ENCODE results near the gene ASCL1. TPM values are rescaled to one million over a fixed set of nuclear protein-coding genes. Genes with fewer than 3 reads are reported as not detected.

The ASCL1 gene
- polyA plus RNA-seq, 1 of the 3 experiments (the other 2 are of a cell fraction) = 0.21 TPM

- H3K4me3 ChIP-seq (ENCODE audit: low read depth in 2 of 2, low read length in 1 of 2) = no peak overlapping the region
- WGBS (ENCODE audit: low lambda C conversion rate) = 29% methylated on average over 4 of the region's 4 CpGs
- H3K9ac ChIP-seq = no peak overlapping the region
- ChIA-PET CTCF (interaction anchor here (1.7 kb wide), 1 partner anchor 15 kb away, joined by 4 read pairs; no protein-coding TSS in a partner anchor), POLR2A (no interaction called here)
- H3K36me3 ChIP-seq (replicated peaks in 1 of 2; ENCODE audit: control insufficient read depth in 1 of 2, insufficient read depth in 2 of 2, low read length in 1 of 2) = no peaks in the 10 kb centered on the region
- no peaks in the 10 kb centered on the region for H3K9me3 ChIP-seq
- peaks cover 0 to 4% of the 10 kb centered on the region in 2 experiments; a peak in 1 of 4 replicates for H3K4me1 ChIP-seq (ENCODE audit: control insufficient read depth in 1 of 2, insufficient read depth in 2 of 2, low read depth in 1 of 2, low read length in 1 of 2)
- H2AFZ ChIP-seq (ENCODE audit: low read depth) = no peak overlapping the region
- no peaks in the 10 kb centered on the region for H4K20me1 ChIP-seq (ENCODE audit: insufficient read depth)
- DNase-seq = no peak
- H3K4me2 ChIP-seq = no peak overlapping the region
- TF ChIP-seq MEF2A (IDR thresholded peaks at IDR 0.05; ENCODE audit: borderline replicate concordance, low read depth) (no peak), NRF1 (IDR thresholded peaks at IDR 0.05; ENCODE audit: low read depth, low read length) (no peak), CTCF (IDR thresholded peaks at IDR 0.05) (no peak), GATA2 (CRISPR knock-in tag; IDR thresholded peaks at IDR 0.05) (no peak), TEAD4 (IDR thresholded peaks at IDR 0.05; ENCODE audit: borderline replicate concordance, insufficient read depth) (no peak), PBX3 (IDR thresholded peaks at IDR 0.05) (no peak), FOSL2 (IDR thresholded peaks at IDR 0.05; ENCODE audit: borderline replicate concordance, low read depth) (no peak), POLR2AphosphoS5 (IDR thresholded peaks at IDR 0.05; ENCODE audit: low read depth, low read length) (no peak), CHD2 (IDR thresholded peaks at IDR 0.05; ENCODE audit: low read length, partially characterized antibody) (no peak), REST (IDR thresholded peaks at IDR 0.05; ENCODE audit: low read depth, low read length) (no peak), YY1 (IDR thresholded peaks at IDR 0.05; ENCODE audit: low read depth) (no peak), FOXM1 (IDR thresholded peaks at IDR 0.05; ENCODE audit: low read depth) (no peak), JUND (IDR thresholded peaks at IDR 0.05) (no peak), IRF3 (IDR thresholded peaks at IDR 0.05; ENCODE audit: low read depth, low read length) (no peak), SMC3 (IDR thresholded peaks at IDR 0.05; ENCODE audit: low read depth, low read length) (no peak), SIN3A (IDR thresholded peaks at IDR 0.05; ENCODE audit: borderline replicate concordance, low read depth, low read length) (no peak), RCOR1 (IDR thresholded peaks at IDR 0.05; ENCODE audit: low read length) (no peak), NFIC (IDR thresholded peaks at IDR 0.05; ENCODE audit: borderline replicate concordance) (no peak), FOXJ3 (CRISPR knock-in tag; IDR thresholded peaks at IDR 0.05) (no peak), ELF1 (IDR thresholded peaks at IDR 0.05) (no peak)
- no peaks in the 10 kb centered on the region; the same call in 1 of the 2 replicates for H3K27me3 ChIP-seq (ENCODE audit: insufficient read depth)
- no peak overlapping the region for H3K27ac ChIP-seq (ENCODE audit: low read depth in 2 of 2, low read length in 1 of 2)
- H3K79me2 ChIP-seq (ENCODE audit: insufficient read depth) = no peaks in the 10 kb centered on the region
- H3F3A ChIP-seq (replicated peaks; ENCODE audit: insufficient read depth) = no peaks in the 10 kb centered on the region
- no peaks in the 10 kb centered on the region for H3K9me2 ChIP-seq
Observed at GRCh38 chr12:102963796-102964195, 6.3 kb downstream of the ASCL1 start.
